Suprapubic skin (tissue), 4 donors: ENCODE data around the gene NSFL1C. TPM values are rescaled to one million over a fixed set of nuclear protein-coding genes. Genes with fewer than 3 reads are reported as not detected.
A peak's percentile ranks its signal among the peaks of the same experiment; 100 is the strongest.

Experiments
- DNase-seq, 2 donors: peaks; one replicate each; pipeline ENCODE4 v3.0.0-alpha.2; 2019; ENCODE audit warnings: low spot score in 2 of 2
- H3K27ac ChIP-seq: fragments of 200-600 bp; sonication (generic); one replicate; pipeline ENCODE4 v1.5.1; 2019
- H3K27me3 ChIP-seq: fragments of 200-600 bp; sonication (generic); one replicate; pipeline ENCODE4 v1.5.1; 2019
- H3K36me3 ChIP-seq: fragments of 200-600 bp; sonication (generic); one replicate; pipeline ENCODE4 v1.5.1; 2019
- H3K4me1 ChIP-seq: fragments of 200-600 bp; sonication (generic); one replicate; pipeline ENCODE4 v1.5.1; 2019
- H3K4me3 ChIP-seq: fragments of 200-600 bp; sonication (generic); one replicate; pipeline ENCODE4 v1.5.1; 2019; ENCODE audit warnings: mild to moderate bottlenecking
- H3K9me3 ChIP-seq: fragments of 200-600 bp; sonication (generic); one replicate; pipeline ENCODE4 v1.5.1; 2019
- EP300 ChIP-seq: sonication (generic); formaldehyde crosslinking; IDR thresholded peaks from one replicate; pipeline ENCODE4 v1.6.1; 2017; ENCODE audit warnings: antibody characterized with exemption
- POLR2A ChIP-seq, 2 donors: fragments of 450-650 bp; IDR thresholded peaks; one replicate each; pipeline ENCODE4 v1.6.1; 2017; ENCODE audit warnings: antibody characterized with exemption in 2 of 2, mild to moderate bottlenecking in 2 of 2, moderate library complexity in 2 of 2
- POLR2AphosphoS5 ChIP-seq, 3 donors: sonication (generic); formaldehyde crosslinking; IDR thresholded peaks; one replicate each; pipeline ENCODE4 v1.6.1; 2017; ENCODE audit warnings: antibody characterized with exemption in 3 of 3
- WGBS: methylation state at CpG from one replicate; pipeline ENCODE4 v1.1.5; 2018; 5-methylcytosine and 5-hydroxymethylcytosine counted together
- total RNA-seq, 4 donors: library from RNA; depleted of rRNA; stranded (reverse); fragments of >200 nt; gene quantifications; one replicate each; pipeline ENCODE4 v1.1.0, GENCODE V29; 2016
- TF ChIP-seq, protein P1 (sequence below), 2 donors: fragments of 200-600 bp in 1 of 2; fragments of 450-650 bp in 1 of 2; sonication (generic) in 1 of 2; IDR thresholded peaks; one replicate each; pipeline ENCODE4 v1.5.1; 2016 to 2019; ENCODE audit warnings: antibody characterized with exemption in 2 of 2, mild to moderate bottlenecking in 1 of 2, moderate library complexity in 1 of 2

Gene NSFL1C
- total RNA-seq, 4 donors from 2014 or later = 55.0 to 75.3 (median 64.3) TPM

DNA sequence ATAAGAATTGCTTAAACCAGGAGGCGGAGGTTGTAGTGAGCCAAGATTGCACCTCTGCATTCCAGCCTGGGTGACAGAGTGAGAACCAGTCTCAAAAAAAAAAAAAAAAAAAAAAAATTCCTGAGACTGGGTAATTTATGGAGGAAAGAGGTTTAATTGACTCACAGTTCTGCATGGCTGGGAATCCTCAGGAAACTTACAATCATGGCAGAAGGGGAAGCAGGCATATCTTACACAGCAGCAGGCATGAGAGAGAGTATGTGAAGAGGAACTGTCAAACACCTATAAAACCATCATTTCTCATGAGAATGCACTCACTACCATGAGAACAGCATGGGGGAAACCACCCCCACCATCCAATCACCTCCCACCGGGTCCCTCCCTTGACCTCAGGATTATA is 72.0 kb downstream of the NSFL1C start:
- Histone ChIP-seq H3K27ac (no peak overlapping the region), H3K9me3 (no peaks in the 10 kb centered on the region), H3K4me3 (no peak overlapping the region), H3K4me1 (peaks cover 39% of the 10 kb centered on the region), H3K36me3 (no peaks in the 10 kb centered on the region), H3K27me3 (peaks cover 13% of the 10 kb centered on the region)
- DNase-seq = no peak
- WGBS = 72% methylated on average over 2 of the region's 2 CpGs
- TF ChIP-seq POLR2A (IDR thresholded peaks at IDR 0.05) (no peak), POLR2AphosphoS5 (IDR thresholded peaks at IDR 0.05) (no peak), EP300 (no peak)
- TF ChIP-seq, protein P1, sequence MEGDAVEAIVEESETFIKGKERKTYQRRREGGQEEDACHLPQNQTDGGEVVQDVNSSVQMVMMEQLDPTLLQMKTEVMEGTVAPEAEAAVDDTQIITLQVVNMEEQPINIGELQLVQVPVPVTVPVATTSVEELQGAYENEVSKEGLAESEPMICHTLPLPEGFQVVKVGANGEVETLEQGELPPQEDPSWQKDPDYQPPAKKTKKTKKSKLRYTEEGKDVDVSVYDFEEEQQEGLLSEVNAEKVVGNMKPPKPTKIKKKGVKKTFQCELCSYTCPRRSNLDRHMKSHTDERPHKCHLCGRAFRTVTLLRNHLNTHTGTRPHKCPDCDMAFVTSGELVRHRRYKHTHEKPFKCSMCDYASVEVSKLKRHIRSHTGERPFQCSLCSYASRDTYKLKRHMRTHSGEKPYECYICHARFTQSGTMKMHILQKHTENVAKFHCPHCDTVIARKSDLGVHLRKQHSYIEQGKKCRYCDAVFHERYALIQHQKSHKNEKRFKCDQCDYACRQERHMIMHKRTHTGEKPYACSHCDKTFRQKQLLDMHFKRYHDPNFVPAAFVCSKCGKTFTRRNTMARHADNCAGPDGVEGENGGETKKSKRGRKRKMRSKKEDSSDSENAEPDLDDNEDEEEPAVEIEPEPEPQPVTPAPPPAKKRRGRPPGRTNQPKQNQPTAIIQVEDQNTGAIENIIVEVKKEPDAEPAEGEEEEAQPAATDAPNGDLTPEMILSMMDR (IDR thresholded peaks at IDR 0.05) = no peak

DNA sequence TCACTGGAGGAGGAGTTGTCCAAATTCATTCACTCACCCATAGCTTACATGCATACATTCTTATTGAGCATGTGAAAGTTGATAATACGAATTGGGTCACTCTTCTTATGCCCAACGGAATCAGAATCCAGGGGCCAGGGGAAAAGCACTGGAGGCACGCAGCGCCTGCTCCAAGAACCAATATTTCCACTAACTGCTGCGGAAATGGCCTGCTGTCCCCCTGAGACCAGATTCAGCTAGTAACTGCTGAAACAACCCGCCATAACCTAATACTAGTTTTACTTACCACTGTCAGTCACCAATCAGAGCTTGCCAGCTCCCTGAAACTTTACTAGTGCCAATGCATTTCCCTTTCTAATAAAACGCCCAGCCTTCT is 73.2 kb downstream of the NSFL1C start:
- Histone ChIP-seq H3K4me1 (peaks cover 47% of the 10 kb centered on the region), H3K36me3 (no peaks in the 10 kb centered on the region), H3K4me3 (peak overlapping the region; percentile 78), H3K9me3 (no peaks in the 10 kb centered on the region), H3K27ac (peak overlapping the region; percentile 72), H3K27me3 (peaks cover 13% of the 10 kb centered on the region)
- no peak for DNase-seq
- 67% methylated on average over 7 of the region's 7 CpGs for WGBS
- TF ChIP-seq EP300 (no peak), POLR2AphosphoS5 (IDR thresholded peaks at IDR 0.05) (no peak), POLR2A (IDR thresholded peaks at IDR 0.05) (no peak)
- TF ChIP-seq, protein P1 (IDR thresholded peaks at IDR 0.05) = no peak

DNA sequence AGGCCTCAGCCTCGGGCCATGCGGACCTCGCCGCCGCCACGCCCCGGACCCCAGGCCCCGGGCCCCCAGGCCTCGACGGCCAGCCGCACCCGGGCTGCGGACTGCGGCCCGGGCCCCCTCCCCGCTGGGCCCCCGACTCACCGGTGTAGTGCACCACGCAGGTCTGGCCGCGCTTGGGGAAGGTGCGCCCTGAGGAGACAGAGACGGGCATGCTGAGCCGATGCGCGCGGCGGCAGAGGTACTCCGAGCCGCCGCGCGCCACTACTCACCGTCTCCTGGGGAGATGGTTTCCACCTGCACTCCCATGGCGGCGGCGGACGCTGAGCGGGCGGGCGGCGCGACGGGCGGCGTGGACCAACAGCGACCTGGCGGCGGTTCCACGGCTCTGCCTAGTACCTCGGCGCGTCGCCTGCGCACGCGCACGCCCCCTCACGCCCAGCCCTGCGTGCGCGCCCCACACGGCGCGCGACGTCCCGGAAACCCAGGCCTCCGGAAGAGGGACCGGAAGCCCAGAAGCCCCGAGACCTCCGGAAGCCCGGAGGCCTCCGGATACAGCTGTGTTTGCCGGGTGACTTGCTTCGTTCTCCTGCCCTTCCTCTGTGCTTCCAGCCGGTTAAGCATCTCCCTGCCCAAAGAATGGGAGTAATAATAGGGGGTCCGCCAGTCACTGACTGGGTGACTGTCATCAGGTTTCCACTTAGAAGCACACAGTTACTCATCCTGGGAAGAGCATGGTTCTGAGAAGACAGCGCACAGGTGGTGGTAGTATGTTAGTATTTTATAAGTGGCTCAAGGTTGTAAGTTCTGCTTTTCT is 73.7 kb downstream of the NSFL1C start, which contains the start of gene FKBP1A:
FKBP1A (minus strand) TSS at position 362 of the 814 bp plus-strand sequence; CDS start at position 306, 56 bp downstream.
- TF ChIP-seq EP300 (no peak), POLR2AphosphoS5 (IDR thresholded peaks at IDR 0.05) (peak in 1 of 3 donors; percentile 26), POLR2A (IDR thresholded peaks at IDR 0.05) (peak in 1 of 2 donors; percentile 64)
- TF ChIP-seq, protein P1 (IDR thresholded peaks at IDR 0.05) = peak in 1 of 2 donors; percentile 25
- WGBS = 11% methylated on average over 2 of the region's 79 CpGs
- peak within 1 kb of the TSS; percentile 78 for H3K4me3 ChIP-seq
- H3K4me1 ChIP-seq = peaks cover 53% of the 10 kb centered on the region
- H3K27me3 ChIP-seq = peaks cover 13% of the 10 kb centered on the region
- DNase-seq = peak; percentile 92 to 93
- no peaks in the 10 kb centered on the region for H3K9me3 ChIP-seq
- no peaks in the 10 kb centered on the region for H3K36me3 ChIP-seq
- peak within 1 kb of the TSS; percentile 72 for H3K27ac ChIP-seq

DNA sequence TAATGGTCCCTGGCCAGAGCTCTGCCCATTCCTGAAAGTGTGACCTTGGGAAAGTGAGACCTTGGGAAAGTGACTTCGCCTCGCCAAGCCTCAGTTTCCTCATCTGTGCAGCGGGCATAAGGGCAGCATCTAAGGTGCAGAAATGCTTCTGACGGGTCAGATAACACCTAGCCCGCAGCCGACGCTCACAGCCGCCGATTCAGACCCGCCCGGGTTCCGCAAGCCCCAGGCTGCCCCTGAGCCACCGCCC is 74.3 kb downstream of the NSFL1C start:
- WGBS = no CpG with 5 or more reads among the region's 13 CpGs
- peak overlapping the region; percentile 72 for H3K27ac ChIP-seq
- H3K36me3 ChIP-seq = no peaks in the 10 kb centered on the region
- H3K27me3 ChIP-seq = peaks cover 12% of the 10 kb centered on the region
- H3K4me1 ChIP-seq = peaks cover 57% of the 10 kb centered on the region
- no peak for TF ChIP-seq EP300
- TF ChIP-seq, protein P1 (IDR thresholded peaks at IDR 0.05) = no peak
- no peak for TF ChIP-seq POLR2AphosphoS5 (IDR thresholded peaks at IDR 0.05)
- no peak for TF ChIP-seq POLR2A (IDR thresholded peaks at IDR 0.05)
- DNase-seq = no peak
- no peaks in the 10 kb centered on the region for H3K9me3 ChIP-seq
- peak overlapping the region; percentile 78 for H3K4me3 ChIP-seq

Other genes with a start within 250 kb of the NSFL1C start
- under 1 TPM in 1 of 4 donors, not detected in 3; 0.34 TPM for gene RAD21L1, start 240.8 kb downstream of the NSFL1C start, total RNA-seq
- 1 to 10 TPM in 3 of 4 donors, under 1 TPM in 1; 0.89 to 3.8 (median 2.5) TPM for gene SNPH, start 200.6 kb downstream of the NSFL1C start, total RNA-seq
- gene SDCBP2, start 137.7 kb downstream of the NSFL1C start, total RNA-seq = 100 to 1,000 TPM in 3 of 4 donors, 10 to 100 TPM in 1; 74.4 to 143 (median 115) TPM
- gene FKBP1A, start 73.8 kb downstream of the NSFL1C start, total RNA-seq = 100 to 1,000 TPM in 3 of 4 donors, 10 to 100 TPM in 1; 100.0 to 151 (median 115) TPM
- gene SIRPB2, start 24.6 kb upstream of the NSFL1C start, total RNA-seq = 1 to 10 TPM in 3 of 4 donors, under 1 TPM in 1; 0.87 to 3.9 (median 1.3) TPM
- not detected for gene SIRPD, start 90.9 kb upstream of the NSFL1C start, total RNA-seq
- gene SIRPB1, start 153.2 kb upstream of the NSFL1C start, total RNA-seq = 1 to 10 TPM in 2 of 4 donors, under 1 TPM in 1, not detected in 1; 0.38 to 3.3 (median 1.0) TPM
- not detected for gene SIRPG, start 190.9 kb upstream of the NSFL1C start, total RNA-seq